ENCODE measurements around the gene FAAP20.

The FAAP20 gene

GRCh38 chr1:2208309-2209239 is 14.0 kb upstream of the FAAP20 start:
- TF ChIP-seq, protein P1, sequence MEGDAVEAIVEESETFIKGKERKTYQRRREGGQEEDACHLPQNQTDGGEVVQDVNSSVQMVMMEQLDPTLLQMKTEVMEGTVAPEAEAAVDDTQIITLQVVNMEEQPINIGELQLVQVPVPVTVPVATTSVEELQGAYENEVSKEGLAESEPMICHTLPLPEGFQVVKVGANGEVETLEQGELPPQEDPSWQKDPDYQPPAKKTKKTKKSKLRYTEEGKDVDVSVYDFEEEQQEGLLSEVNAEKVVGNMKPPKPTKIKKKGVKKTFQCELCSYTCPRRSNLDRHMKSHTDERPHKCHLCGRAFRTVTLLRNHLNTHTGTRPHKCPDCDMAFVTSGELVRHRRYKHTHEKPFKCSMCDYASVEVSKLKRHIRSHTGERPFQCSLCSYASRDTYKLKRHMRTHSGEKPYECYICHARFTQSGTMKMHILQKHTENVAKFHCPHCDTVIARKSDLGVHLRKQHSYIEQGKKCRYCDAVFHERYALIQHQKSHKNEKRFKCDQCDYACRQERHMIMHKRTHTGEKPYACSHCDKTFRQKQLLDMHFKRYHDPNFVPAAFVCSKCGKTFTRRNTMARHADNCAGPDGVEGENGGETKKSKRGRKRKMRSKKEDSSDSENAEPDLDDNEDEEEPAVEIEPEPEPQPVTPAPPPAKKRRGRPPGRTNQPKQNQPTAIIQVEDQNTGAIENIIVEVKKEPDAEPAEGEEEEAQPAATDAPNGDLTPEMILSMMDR (IDR thresholded peaks at IDR 0.05; ENCODE audit: insufficient read depth, low read depth, low read length, missing control alignments) = no peak
- DNase-seq (ENCODE audit: low read depth) = no peak
- H3K4me3 ChIP-seq (ENCODE audit: low read depth, low read length) = no peak overlapping the region

- H3K4me3 ChIP-seq (ENCODE audit: low read depth, low read length) = no peak overlapping the region
- DNase-seq (ENCODE audit: low read depth) = no peak
- TF ChIP-seq, protein P1 (IDR thresholded peaks at IDR 0.05; ENCODE audit: insufficient read depth, low read depth, low read length, missing control alignments) = no peak
Measured at GRCh38 chr1:2206813-2207487, 12.4 kb upstream of the FAAP20 start.

DNA sequence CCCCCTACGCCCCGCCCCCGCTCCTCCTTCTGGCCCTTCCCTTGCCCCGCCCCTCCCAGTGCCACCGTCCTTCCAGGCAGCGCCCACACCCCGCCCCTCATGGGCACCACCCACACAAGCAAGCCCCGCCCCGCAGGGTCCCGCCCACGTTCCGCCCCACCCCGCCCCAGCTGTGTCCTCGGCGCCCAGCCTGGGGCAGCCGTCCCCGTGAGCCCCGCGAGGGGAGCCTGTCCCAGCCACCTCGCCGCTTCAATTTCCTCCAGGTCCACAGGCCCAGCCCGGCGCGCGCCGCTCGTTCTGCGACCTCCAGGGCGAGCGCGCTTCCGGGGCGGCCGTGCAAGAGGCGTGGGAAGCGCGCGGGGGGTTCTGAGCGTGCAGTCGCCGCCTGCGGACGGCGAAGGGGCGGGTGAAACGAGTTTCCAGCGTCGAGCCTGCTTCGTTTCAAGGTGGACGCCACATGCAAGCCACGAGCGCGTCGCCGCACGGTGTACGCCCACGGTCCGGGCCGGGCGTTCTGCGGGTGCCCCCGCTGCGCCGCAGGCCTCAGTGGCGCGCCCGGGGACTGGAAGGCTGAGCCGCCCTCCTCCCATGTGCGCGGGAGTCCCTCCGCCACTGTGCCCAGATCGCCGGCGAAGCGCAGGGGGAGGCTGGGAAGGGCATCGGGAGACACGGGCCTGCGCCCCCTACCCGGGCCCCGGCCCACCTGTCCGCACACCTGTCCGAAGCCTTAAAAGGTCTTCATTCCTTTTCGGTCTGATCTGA is 10.8 kb upstream of the FAAP20 start:
- peak; percentile 96 for DNase-seq (ENCODE audit: low read depth)
- TF ChIP-seq, protein P1 (IDR thresholded peaks at IDR 0.05; ENCODE audit: insufficient read depth, low read depth, low read length, missing control alignments) = no peak
- H3K4me3 ChIP-seq (ENCODE audit: low read depth, low read length) = peak overlapping the region; percentile 53

DNA sequence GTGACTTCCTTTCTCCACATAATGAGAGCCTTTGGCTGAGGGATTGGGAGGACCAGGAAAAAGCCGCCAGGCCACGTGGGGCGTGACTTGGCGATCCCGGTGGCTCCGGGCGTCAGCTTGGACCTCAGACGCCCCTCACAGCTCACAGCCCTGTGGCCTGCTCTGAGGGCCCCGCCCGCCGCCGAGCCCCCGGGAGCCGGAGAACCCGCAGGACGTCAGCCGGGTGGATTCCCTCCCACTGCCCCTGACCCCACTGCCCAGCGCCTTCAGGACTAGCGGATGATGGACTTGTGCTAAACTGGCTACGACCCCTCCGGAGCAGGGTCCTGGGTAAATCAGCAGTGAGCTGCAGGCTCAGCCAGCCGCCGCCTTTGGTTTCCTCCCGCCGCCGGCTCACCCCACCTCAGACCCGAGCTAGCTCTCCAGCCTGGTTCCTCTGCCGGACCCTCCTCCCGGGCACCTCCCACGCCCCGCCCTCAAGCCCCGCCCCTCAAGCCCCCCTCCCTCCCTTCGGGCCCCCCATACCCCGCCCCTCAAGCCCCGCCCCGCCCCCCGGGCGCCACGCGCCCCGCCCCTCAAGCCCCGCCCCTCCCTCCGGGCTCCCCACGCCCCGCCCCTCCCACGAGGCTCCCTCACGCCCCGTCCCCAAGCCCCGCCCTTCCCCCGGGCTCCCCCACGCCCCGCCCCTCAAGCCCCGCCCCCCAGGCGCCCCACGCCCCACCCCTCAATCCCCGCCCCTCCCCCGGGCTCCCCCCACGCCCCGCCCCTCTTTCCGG is 10.0 kb upstream of the FAAP20 start:
- H3K4me3 ChIP-seq (ENCODE audit: low read depth, low read length) = peak overlapping the region; percentile 4; the same call in 1 of the 2 replicates
- TF ChIP-seq, protein P1 (IDR thresholded peaks at IDR 0.05; ENCODE audit: insufficient read depth, low read depth, low read length, missing control alignments) = no peak
- DNase-seq (ENCODE audit: low read depth) = no peak

DNA sequence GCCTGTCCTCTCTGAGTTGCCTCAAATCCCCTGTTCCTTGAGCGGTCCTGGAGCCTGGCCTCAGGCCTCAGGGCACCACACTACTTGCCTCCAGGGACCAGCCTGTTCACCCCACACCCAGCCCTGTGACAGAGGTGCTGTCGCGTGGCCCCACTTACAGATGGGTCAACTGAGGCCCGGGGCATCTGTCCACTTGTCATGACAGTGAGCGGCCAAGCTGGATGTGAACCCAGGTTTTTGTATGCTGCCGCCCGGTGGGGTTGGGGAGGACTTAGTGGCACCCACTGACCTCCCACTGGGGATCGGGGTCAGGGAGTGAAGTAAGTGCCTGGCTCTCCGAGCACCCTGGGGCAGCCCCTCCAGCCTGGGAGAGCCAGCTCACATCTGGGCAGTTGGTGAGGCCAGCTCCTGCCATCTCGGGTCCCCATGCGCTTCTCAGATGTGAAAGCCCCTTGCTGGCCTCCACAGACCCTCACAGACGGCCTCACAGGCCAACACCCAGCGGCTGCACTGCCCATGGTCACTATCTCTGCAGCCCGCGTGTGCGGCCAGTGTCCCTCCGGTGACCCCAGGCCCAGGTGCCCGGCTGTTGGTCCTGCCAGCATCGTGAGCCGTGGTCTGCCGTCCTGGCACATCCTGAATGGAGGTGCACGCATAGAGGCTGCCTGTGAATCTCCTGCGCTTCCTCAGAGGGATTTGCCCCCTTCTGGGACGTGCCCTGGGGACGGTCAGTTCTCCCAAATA is 9.3 kb upstream of the FAAP20 start:
- no peak for DNase-seq (ENCODE audit: low read depth)
- no peak overlapping the region for H3K4me3 ChIP-seq (ENCODE audit: low read depth, low read length)
- TF ChIP-seq, protein P1 (IDR thresholded peaks at IDR 0.05; ENCODE audit: insufficient read depth, low read depth, low read length, missing control alignments) = no peak

All from GM12865 (cell line).